ENCODE results near the gene ATP6V1D.
"Not testable (repeated sequence)": the region's sequence is repeated elsewhere in the genome, so short reads cannot be mapped to it uniquely, and the experiment has no call there.

ATP6V1D gene

DNA sequence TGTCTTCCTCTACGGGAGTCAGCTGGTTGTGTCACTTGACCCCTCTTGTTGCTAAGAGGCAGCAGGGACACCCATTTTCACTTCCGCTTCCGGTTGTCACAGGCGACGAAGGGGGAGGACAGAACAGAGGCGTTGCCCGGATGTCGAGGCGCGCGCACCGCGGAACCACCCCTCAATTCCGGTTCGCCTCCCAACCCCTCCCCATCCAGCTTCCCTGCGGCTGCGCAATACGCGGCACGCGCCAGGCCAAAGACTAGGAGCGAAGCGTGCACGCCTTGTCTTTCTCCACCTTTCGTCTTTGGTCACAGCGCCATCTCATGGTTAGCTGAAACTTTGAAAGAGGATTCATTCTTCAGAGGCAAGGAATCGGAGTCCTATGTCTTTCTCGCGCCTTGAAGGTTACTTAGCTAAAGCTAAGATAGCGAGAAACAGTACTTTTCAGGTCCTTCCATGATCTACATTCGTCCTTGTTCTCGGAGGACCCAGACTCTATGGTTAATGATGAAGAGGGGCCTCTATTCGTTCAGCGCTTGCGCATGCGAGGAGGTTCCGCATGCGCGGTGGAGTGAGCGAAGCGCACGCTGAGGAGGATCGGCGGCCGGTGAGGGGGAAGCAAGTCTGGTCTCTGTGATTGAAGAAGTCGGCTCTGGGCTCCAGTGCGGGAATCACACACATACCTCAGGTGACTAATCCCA is at the start of gene ATP6V1D, which contains the start of gene EIF2S1:
TSS of gene ATP6V1D (minus strand) at position 30 of the 695 bp plus-strand sequence. CDS start 106 bp downstream, outside the sequence.
TSS of gene EIF2S1 (plus strand) at position 554 of the 695 bp plus-strand sequence. CDS start 4,440 bp downstream, outside the sequence.
- DNase-seq: peak; percentile 95

DNA sequence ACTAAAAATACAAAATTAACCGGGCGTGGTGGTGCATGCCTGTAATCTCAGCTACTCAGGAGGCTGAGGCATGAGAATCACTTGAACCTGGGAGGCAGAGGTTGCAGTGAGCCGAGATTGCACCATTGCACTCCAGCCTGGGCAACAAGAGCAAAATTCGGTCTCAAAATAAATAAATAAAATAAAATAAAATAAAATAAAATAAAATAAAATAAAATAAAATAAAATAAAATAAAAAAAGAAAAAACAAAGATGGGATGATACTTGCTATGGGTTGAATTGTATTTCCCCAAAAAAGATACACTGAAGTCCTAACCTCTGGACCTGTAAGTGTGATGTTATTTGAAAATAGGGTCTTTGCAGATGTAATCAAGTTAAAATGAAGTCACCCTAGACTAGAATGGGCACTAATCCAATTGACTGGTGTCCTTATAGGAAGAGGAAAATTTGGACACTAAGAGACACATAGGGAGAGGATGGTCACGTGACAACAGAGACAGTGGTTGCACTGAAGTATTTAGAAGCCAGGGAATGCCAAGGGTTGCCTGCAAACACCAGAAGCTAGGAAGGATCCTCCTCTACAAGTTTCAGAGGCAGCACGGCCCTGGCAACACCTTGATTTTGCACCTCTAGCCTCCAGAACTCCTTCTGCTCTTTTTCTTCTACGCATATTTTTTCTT is 48.7 kb upstream of the ATP6V1D start:
- DNase-seq: not testable (repeated sequence)

DNA sequence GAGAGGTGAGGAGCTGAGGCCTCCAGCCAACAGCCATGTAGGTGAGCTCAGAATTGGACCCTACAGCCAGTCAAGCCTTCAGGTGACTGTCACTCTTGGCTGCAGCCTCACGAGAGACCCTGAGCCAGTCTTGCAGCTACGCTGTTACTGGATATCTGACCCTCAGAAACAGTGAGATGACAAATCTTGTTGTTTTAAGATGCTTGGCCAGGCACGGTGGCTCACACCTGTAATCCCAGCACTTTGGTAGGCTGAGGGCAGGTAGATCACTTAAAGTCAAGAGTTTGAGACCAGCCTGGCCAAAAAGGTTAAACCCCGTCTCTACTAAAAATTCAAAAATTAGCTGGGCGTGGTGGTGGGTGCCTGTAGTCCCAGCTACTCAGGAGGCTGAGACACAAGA is 46.2 kb upstream of the ATP6V1D start:
- DNase-seq: no peak

DNA sequence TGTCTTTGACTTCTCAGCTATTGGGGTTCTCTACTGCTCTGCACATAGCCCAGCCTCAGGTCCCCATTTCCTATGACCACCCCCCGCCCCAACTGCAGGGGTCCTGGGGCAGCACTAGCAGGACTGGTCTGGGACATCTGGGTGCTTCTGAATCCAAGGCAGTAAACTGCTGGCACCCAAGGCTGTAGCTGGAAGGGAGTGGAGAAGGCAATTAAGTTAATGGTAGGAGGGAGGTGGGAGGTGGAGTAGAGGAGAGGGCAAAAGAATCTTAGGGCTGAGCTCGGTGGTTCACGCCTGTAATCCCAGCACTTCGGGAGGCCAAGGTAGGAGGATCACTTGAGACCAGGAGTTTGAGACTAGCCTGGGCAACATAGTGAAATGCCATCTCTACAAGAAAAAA is 40.8 kb upstream of the ATP6V1D start:
- DNase-seq: no peak

DNA sequence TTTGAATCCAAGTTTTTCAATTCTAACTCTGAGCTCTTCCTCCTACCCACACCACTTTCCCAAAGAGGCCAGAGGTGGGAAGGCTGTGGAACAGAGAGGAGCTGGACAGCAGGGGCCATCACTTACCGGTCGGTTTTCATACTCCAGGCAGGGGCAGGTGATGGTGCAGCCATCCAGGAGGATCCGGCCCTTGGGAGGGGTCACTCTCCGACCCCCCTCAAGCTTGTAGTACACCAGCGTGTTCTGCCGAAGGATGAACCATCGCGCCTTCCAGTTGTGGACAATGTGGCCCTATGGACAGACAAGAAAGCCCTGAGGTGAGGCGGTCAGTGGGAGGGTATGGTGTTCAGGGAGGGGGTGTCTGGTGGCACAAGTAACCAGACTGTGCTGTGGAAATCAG is 37.9 kb upstream of the ATP6V1D start:
- DNase-seq: no peak

DNA sequence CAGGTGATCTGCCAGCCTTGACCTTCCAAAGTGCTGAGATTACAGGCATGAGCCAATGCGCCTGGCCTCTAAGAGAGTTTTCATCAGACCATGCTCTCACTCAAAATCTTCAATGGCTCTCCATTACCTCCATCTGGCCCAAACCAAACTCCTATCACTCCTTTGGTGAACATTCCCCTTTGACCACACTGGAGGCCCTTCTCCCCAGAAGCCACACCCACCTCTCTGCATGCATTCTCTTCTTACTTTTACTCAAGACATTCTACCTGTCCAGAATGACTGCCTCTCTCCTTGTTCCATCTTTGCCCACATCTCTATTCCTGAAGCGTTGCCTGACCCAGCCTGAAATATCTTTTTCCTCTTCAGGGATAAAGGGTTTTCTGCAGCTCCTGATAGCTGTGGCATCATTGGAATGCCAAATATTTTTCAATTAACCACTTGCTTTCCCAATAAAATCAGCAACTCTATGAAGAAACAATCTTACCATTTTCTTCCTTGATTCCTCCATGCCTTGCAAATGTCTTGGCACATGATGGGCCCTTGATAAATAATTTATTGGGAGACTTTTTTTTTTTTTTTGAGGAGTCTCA is 36.9 kb upstream of the ATP6V1D start:
- no peak for DNase-seq

DNA sequence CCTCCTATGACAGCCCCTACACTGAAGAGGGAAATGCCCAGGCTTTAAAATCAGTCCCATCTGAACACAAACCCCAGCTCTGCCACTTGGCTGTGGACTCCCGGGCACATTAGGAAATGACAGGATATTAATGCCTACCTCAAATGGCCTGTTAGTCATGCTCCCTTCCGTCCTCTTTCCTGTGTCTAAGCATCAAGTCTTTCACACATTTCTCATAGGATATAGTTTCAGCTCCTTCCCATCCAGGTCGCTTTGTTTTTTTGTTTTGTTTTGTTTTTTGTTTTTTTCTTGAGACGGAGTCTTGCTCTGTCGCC is 36.2 kb upstream of the ATP6V1D start:
- DNase-seq: no peak

DNA sequence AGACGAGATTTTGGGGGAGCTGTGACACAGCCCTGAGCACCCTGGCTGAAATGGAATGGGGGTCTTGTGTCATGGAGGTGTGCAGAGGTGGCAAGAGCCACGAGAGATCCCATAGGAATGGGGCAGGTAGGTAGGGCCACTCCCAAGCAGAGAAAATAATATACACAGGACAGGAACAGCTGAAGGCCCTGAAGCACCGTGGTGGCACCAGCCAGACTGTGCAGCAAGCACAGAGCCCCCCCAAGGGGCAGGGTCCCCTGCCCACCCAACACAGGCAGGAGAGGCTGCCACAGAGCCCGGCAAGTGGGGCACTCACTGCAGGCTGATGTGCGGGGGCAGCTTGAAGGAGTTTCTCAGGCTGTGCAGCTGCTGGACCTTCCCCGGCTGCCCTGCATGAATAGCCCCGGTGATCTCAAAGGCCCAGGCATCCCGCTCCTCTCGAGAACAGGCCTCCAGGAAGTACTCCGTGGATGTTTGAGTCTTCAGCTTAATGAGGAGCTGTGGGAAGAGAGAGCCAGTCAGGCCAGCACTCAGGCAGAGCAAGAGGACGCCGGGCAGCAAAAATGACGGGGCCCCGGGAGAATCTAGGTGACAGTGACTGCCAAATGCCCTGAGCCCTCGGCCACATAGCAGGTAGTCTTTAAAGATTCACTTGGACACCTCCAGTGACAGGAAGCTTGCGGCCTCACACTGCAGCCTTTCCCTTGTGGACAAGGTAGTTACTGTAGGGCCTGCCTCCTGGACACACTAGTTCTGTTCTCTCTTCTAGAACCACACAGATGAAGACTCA is 35.7 kb upstream of the ATP6V1D start:
- no peak for DNase-seq

DNA sequence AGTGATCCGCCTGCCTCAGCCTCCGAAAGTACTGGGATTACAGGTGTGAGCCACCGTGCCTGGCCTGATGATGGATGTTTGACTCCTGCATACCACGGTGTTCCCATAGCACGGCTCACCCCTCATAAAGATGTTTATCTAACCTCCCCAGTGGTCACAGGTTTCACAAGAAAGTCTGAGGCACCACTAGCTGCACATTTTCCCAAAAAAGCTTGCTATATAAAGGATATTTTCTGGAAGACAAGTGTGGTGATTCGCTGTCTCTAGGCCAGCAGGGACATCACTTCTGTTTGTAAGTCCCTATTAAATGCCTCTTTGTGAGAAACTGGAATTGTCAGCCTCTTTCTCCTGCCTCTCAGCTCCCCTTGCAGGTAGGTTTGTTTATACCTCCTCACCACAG is 34.1 kb upstream of the ATP6V1D start:
- no peak for DNase-seq

- DNase-seq: no peak
Measured at GRCh38 chr14:67392800-67393199, 33.2 kb upstream of the ATP6V1D start.

GRCh38 chr14:67392123-67392522 is 32.5 kb upstream of the ATP6V1D start:
- DNase-seq: no peak

GRCh38 chr14:67391268-67391667 is 31.7 kb upstream of the ATP6V1D start:
- DNase-seq: no peak

- no peak for DNase-seq
Measured at GRCh38 chr14:67389811-67390534, 30.4 kb upstream of the ATP6V1D start.

DNA sequence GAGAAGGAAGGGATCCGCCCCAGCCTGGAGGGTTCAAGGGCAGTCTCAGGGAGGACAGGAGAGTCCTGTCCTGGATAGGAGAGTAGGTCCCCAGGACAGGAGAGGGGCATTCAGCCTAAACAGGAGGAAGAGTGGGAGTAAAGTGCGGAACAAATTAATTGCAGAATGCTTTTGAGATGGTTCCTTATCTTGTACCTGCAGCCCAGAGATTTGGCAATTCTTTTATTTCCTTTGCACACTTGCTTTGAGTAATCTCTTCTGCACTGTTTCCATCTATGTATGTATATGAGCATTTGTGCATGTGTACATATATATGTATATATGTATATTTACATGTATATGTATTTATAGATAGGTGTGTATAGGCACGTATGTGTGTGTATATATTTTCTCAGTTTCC is 29.7 kb upstream of the ATP6V1D start:
- no peak for DNase-seq

DNA sequence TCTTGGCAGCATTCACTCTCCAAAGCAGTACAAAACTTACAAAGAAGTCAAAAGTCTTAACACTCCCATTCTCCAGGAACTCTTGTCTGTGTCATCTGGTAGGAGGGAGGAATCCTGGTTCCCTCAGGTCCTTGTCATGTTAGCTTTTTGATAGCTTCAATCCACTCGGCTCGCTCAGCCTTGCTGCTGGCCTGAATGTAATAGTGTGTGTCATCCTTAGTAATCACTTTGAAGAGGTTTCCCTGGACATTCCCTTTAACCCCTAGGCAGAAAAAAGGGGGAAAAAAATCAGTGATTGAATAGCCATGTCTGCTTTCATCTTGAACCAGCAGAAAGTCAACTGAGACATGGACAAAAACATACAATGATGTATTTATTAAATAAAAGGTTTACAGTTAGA is 27.6 kb upstream of the ATP6V1D start:
- no peak for DNase-seq

DNA sequence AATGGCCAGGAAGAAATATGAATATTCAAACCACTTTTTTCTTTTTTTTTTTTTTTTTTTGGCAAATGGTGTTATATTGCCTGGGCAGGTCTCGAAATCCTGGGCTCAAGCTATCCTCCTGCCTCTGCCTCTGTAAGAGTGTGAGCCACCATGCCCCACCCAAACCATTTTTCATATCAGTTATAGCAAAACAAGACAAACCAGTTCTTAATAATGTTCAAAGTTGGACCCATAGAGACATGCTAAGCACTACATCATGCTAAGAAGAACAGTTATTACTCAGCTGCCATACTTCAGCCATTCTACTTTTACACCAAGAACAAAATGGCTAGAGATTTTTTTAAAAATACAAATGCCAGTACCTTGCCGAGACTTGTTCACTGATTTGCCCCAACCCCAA is 26.0 kb upstream of the ATP6V1D start:
- no peak for DNase-seq

GRCh38 chr14:67385120-67385519 is 25.5 kb upstream of the ATP6V1D start:
- no peak for DNase-seq

DNA sequence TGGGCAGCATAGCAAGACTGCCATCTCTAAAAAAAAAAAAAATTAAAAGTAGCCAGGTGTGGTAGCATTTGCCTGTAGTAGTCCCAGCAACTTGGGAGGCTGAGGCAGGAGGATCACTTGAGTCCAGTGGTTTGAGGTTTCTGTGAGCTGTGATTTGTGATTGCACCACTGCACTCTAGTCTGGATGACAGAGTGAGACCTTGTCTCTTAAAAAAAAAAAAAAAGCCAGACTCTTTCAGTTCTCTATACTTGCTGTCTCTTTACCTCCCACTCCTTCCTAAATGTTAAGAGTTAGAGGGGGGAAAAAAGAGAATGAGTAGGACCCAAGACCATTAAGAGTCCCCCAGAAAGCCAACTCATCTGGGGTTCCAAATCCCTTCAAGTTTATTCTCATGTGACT is 18.3 kb upstream of the ATP6V1D start:
- DNase-seq: no peak

DNA sequence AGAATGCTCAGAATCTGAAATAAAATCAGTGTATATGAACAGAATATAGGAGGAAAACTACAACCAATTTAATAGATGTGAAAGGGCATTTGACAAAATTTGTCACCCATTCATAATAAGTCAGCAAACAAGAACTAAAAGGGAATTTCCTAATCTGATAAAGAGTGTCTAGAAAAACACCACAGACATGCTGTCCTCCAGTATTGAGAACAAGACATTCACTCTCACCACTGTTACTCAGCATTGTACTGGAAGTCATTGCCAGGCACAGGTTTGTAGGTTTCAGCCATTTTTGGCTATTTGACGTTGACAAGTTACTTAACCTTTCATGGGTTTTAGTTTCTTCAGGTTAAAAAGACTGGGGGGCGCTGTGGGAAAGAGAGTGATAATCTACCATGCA is 13.7 kb upstream of the ATP6V1D start:
- DNase-seq: no peak

GRCh38 chr14:67372833-67373232 is 13.2 kb upstream of the ATP6V1D start:
- no peak for DNase-seq

GRCh38 chr14:67371247-67372148 is 11.9 kb upstream of the ATP6V1D start:
- DNase-seq: no peak

DNA sequence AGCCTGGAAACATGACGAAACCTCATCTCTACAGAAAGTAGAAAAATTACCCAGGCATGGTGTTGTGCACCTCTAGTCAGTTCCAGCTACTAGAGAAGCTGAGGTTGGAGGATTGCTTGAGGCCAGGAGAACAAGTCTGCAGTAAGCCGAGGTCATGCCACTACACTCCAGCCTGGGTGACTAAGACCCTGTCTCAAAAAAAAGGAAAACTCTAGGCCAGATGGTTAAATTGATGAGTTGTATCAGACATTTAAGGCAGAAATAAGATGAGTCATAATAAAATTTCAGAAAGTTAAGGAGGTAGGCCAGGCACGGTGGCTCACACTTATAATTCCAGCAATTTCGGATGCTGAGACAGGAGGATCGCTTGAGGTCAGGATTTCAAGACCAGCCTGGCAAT is 11.2 kb upstream of the ATP6V1D start:
- DNase-seq: no peak

Data from SHP77 treated with DMSO at 0.1 percent for 48 hours (cell line).